AG09309 (cell line): ENCODE data around the gene OASL.

Experiments used
- DNase-seq: peaks from one replicate; pipeline ENCODE4 v3.0.0-alpha.2; 2010; ENCODE audit warnings: low read depth
- H3K4me3 ChIP-seq: 2 replicates; pipeline ENCODE4 v1.5.1; 2011; ENCODE audit warnings: mild to moderate bottlenecking, low read depth, low read length, moderate library complexity; ENCODE audit not compliant: control insufficient read depth
- TF ChIP-seq, protein P1 (sequence below): IDR thresholded peaks from 2 replicates; pipeline ENCODE4 v1.5.1; 2011; ENCODE audit warnings: mild to moderate bottlenecking, low read depth, low read length, inconsistent platforms; ENCODE audit not compliant: insufficient read depth, control insufficient read depth; ENCODE audit errors: missing control alignments

Gene OASL

DNA sequence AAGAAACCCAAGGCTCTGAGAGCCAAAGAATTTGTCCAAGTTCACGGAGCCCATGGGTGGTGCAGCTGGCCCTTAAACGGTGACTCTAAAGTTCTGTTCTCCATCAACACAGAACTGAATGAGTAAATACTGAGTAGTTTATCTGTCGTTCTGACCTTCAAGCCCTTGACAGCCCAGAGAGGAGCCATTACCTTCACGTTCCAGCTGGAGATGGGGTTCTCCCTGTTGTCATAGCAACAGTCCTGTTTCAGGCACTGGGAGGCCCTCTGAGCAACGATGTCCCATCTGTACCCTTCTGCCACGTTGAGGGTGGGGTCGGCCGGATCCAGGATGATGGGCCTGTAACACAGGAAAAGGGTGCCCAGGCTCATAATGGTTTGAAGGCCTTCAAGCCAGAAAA lies 15.2 kb downstream of the OASL start:
- H3K4me3 ChIP-seq: no peak overlapping the region
- TF ChIP-seq, protein P1, sequence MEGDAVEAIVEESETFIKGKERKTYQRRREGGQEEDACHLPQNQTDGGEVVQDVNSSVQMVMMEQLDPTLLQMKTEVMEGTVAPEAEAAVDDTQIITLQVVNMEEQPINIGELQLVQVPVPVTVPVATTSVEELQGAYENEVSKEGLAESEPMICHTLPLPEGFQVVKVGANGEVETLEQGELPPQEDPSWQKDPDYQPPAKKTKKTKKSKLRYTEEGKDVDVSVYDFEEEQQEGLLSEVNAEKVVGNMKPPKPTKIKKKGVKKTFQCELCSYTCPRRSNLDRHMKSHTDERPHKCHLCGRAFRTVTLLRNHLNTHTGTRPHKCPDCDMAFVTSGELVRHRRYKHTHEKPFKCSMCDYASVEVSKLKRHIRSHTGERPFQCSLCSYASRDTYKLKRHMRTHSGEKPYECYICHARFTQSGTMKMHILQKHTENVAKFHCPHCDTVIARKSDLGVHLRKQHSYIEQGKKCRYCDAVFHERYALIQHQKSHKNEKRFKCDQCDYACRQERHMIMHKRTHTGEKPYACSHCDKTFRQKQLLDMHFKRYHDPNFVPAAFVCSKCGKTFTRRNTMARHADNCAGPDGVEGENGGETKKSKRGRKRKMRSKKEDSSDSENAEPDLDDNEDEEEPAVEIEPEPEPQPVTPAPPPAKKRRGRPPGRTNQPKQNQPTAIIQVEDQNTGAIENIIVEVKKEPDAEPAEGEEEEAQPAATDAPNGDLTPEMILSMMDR: no peak
- no peak for DNase-seq

DNA sequence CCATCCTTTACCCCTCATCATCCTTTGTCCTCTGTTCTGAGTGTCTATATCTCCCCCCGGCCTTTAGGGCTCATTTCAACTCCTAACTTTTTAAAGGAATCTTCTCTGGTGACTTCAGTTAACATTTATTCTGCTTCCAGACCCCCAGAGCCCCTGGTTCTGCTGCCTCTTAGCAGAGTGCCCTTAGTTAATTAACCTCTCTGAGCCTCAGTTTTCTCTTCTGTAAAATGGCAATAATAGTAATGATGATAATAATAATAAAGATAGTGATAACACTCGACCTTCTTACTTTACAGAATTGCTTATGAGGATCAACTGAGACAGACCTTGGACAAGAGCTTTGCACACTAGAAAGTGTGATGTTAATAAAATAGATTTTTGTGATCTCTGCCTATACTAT lies 16.3 kb downstream of the OASL start:
- H3K4me3 ChIP-seq: no peak overlapping the region
- TF ChIP-seq, protein P1: no peak
- DNase-seq: no peak

DNA sequence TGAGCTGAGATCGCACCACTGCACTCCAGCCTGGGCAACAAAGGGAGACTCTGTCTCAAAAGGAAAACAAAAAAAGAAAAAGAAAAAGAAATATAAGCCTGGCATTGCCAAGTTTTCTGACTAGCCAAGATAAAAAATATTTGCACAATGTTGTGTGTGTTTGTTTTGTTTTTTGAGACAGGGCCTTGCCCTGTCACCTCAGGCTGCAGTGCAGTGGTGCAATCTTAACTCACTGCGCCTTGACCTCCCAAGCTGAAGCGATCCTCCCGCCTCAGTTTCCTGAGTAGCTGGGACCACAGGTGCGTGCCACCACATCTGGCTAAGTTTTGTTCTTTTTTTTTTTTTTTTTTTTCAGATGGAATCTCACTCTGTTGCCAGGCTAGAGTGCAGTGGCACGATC lies 17.3 kb downstream of the OASL start:
- no peak overlapping the region for H3K4me3 ChIP-seq
- TF ChIP-seq, protein P1: no peak
- no peak for DNase-seq

DNA sequence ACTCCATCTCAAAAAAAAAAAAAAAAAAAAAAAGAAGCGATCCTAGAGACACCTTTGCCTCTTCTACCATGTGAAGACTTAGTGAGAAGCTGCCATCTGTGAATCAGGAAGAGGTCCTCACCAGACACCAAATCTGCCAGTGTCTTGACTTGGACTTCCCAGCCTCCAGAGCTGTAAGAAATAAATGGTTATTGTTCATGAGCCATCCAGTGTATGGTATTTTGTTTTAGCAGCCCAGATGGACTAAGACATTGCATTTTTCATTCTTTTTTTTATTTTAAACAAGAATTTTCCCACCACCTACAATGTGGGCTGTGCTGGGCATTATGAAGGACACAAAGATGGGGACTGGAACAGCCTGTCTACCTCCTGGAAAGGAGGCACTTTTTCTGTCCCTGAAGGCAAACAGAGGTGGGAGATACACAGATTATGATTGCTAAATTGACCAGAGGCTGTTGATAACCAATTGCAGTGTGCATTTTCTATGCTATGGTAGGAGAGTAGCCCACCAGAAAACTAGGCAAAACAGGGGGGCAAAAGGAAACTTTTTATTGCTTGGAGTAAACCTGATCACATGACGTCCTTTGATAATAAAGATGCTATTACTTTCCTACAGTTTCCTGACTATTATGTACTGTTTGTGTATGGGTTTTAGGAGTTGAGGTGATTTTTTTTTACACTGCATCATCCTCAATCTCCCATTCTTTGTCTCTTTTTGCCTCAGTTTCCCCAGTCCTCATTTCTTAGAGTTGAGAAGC lies 20.0 kb downstream of the OASL start:
- DNase-seq: no peak
- TF ChIP-seq, protein P1: no peak
- H3K4me3 ChIP-seq: no peak overlapping the region

DNA sequence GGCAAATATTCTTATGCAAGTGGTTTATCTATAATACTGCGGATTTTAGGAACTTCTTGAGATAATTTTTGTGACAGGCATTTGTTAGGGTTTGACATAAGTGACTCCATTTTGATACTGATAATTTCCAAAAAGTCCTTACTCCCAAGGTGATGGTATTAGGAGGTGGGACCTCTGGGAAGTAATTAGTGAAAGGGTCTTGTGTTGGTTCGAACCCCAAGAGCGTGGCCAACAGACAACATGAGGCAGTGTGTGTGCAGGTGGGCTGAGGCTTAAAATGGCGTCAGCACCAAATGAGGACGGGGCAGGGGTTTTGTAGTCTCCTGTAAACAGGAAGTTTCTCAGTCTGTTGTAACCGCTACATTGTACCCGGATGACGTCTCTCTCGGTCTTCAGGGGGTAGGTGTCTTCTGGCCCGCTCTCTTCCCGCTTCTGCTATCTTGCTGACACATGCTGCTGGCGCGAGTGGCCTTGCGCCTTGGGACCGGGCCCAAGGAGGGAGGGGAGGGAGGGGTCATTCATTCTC lies 21.0 kb downstream of the OASL start:
- H3K4me3 ChIP-seq: no peak overlapping the region
- no peak for DNase-seq
- TF ChIP-seq, protein P1: no peak

DNA sequence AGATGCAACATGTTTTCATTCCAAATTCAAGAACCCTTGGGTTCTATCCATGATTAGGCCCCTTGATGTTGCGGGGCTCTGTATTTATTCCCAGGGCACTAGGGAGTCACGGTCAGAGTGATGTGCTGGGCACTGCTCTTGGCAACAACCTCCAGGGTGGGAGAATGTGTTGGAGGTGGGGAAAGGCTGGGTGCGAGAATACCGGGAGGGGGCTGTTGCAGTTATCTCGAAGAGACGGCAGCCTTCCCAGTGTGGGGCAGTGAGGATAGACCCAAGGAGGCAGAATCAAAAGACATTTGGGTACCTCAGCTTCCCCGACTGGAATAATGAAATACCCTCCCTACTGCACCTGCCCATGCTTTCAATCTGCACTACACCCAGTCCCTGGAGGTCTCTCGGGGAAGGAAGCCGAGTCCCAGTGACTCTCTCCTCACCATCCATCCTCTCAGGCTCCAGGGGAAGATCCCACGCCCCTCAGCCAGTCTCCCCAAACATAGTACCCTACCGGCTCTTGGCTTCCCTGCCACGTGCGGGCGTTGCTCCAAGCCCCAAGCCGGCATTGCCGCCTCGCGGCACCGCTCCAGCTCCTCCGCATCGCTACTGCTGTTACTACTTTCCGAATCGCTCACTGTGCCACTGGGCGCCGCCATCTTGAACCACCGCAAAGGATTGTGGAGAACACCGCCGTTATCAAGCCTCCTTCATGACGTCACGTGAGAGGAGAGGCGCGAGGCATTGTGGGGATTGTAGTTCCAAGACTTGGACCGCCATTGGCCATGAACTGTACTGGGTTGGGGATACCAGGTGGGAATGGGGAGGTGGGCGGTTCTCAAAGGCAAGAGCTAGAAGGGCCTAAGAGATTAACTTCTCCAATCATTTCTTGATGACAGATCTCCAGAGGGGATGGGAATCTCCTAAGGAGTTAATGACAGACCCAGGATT lies 22.9 kb downstream of the OASL start, which contains the start of gene C12orf43:
Gene C12orf43, minus strand, starts transcription at position 663 of the 942 bp plus-strand sequence. Its CDS starts 13 bp downstream, at position 650.
- DNase-seq: peak; percentile 33
- TF ChIP-seq, protein P1: no peak
- peak within 1 kb of the TSS; percentile 91 for H3K4me3 ChIP-seq
